Muscle layer of duodenum (tissue), 2 donors: Measurements from ENCODE around the gene POLRMT.

Experiments used
- H3K27ac ChIP-seq: one replicate; pipeline ENCODE4 v1.7.0; 2013; ENCODE audit warnings: mild to moderate bottlenecking, low read length
- H3K27me3 ChIP-seq: one replicate; pipeline ENCODE4 v1.7.0; 2013; ENCODE audit warnings: low read depth, mild to moderate bottlenecking, control low read depth, low read length
- H3K36me3 ChIP-seq, 2 donors: one replicate each; pipeline ENCODE4 v1.7.0; 2013; ENCODE audit warnings: low read length in 2 of 2, control low read depth in 1 of 2, mild to moderate bottlenecking in 1 of 2; ENCODE audit not compliant: insufficient read depth in 2 of 2, control insufficient read depth in 1 of 2
- H3K4me1 ChIP-seq, 2 donors: one replicate each; pipeline ENCODE4 v1.7.0; 2013; ENCODE audit warnings: low read length in 2 of 2, mild to moderate bottlenecking in 2 of 2, control low read depth in 1 of 2, moderate library complexity in 1 of 2; ENCODE audit not compliant: insufficient read depth in 2 of 2, control insufficient read depth in 1 of 2
- H3K4me3 ChIP-seq, 2 donors: one replicate each; pipeline ENCODE4 v1.7.0; 2013; ENCODE audit warnings: low read length in 2 of 2, low read depth in 1 of 2, mild to moderate bottlenecking in 1 of 2
- H3K9me3 ChIP-seq, 2 donors: one replicate each; pipeline ENCODE4 v1.7.0; 2013; ENCODE audit warnings: low read length in 2 of 2, control low read depth in 1 of 2, mild to moderate bottlenecking in 1 of 2; ENCODE audit not compliant: control insufficient read depth in 1 of 2
- donor health status: healthy.

The POLRMT gene

GRCh38 chr19:615619-616018 is 17.7 kb downstream of the POLRMT start:
- H3K9me3 ChIP-seq = no peaks in the 10 kb centered on the region

GRCh38 chr19:613732-614567 is 19.4 kb downstream of the POLRMT start:
- peaks cover 0 to 15% of the 10 kb centered on the region in 2 donors for H3K4me1 ChIP-seq
- H3K36me3 ChIP-seq = peaks cover 0 to 19% of the 10 kb centered on the region in 2 donors
- no peak overlapping the region for H3K27ac ChIP-seq
- H3K4me3 ChIP-seq = no peak overlapping the region
- H3K9me3 ChIP-seq = no peaks in the 10 kb centered on the region
- H3K27me3 ChIP-seq = no peaks in the 10 kb centered on the region

More at GRCh38 chr19:615619-616018, 17.7 kb downstream of the POLRMT start:
- Histone ChIP-seq H3K27ac (no peak overlapping the region), H3K4me1 (peaks cover 0 to 14% of the 10 kb centered on the region in 2 donors), H3K27me3 (no peaks in the 10 kb centered on the region), H3K4me3 (no peak overlapping the region), H3K36me3 (peaks cover 0 to 35% of the 10 kb centered on the region in 2 donors)

GRCh38 chr19:612941-613340 is 20.4 kb downstream of the POLRMT start:
- no peaks in the 10 kb centered on the region for H3K27me3 ChIP-seq
- no peaks in the 10 kb centered on the region for H3K9me3 ChIP-seq
- H3K27ac ChIP-seq = no peak overlapping the region
- peaks cover 0 to 15% of the 10 kb centered on the region in 2 donors for H3K4me1 ChIP-seq
- H3K4me3 ChIP-seq = no peak overlapping the region
- H3K36me3 ChIP-seq = peaks cover 0 to 8% of the 10 kb centered on the region in 2 donors

GRCh38 chr19:611481-611868 is 21.9 kb downstream of the POLRMT start:
- no peaks in the 10 kb centered on the region for H3K9me3 ChIP-seq
- no peak overlapping the region for H3K4me3 ChIP-seq
- H3K27me3 ChIP-seq = no peaks in the 10 kb centered on the region
- H3K36me3 ChIP-seq = no peaks in the 10 kb centered on the region
- H3K27ac ChIP-seq = no peak overlapping the region
- peaks cover 0 to 12% of the 10 kb centered on the region in 2 donors for H3K4me1 ChIP-seq

GRCh38 chr19:610801-611480 is 22.4 kb downstream of the POLRMT start:
- Histone ChIP-seq H3K4me3 (no peak overlapping the region), H3K4me1 (peaks cover 0 to 12% of the 10 kb centered on the region in 2 donors), H3K9me3 (no peaks in the 10 kb centered on the region), H3K27me3 (no peaks in the 10 kb centered on the region), H3K27ac (no peak overlapping the region), H3K36me3 (no peaks in the 10 kb centered on the region)

- Histone ChIP-seq H3K4me1 (peaks cover 0 to 8% of the 10 kb centered on the region in 2 donors), H3K36me3 (no peaks in the 10 kb centered on the region), H3K27me3 (no peaks in the 10 kb centered on the region), H3K27ac (no peak overlapping the region), H3K9me3 (no peaks in the 10 kb centered on the region), H3K4me3 (no peak overlapping the region)
These were observed 23.1 kb downstream of the POLRMT start for GRCh38 chr19:610071-610800.

- H3K36me3 ChIP-seq = no peaks in the 10 kb centered on the region
- H3K9me3 ChIP-seq = no peaks in the 10 kb centered on the region
- H3K27me3 ChIP-seq = no peaks in the 10 kb centered on the region
- H3K27ac ChIP-seq = no peak overlapping the region
- H3K4me3 ChIP-seq = no peak overlapping the region
- peaks cover 0 to 8% of the 10 kb centered on the region in 2 donors for H3K4me1 ChIP-seq
These were observed 24.4 kb downstream of the POLRMT start for GRCh38 chr19:609004-609346.

- Histone ChIP-seq H3K36me3 (no peaks in the 10 kb centered on the region), H3K9me3 (no peaks in the 10 kb centered on the region), H3K4me3 (no peak overlapping the region), H3K27me3 (no peaks in the 10 kb centered on the region), H3K27ac (no peak overlapping the region), H3K4me1 (peaks cover 0 to 8% of the 10 kb centered on the region in 2 donors)
These were observed 25.0 kb downstream of the POLRMT start for GRCh38 chr19:608155-609003.

- no peaks in the 10 kb centered on the region for H3K27me3 ChIP-seq
- no peak overlapping the region for H3K27ac ChIP-seq
These were observed 25.8 kb downstream of the POLRMT start for GRCh38 chr19:607301-608154.

More at GRCh38 chr19:607301-608154, 25.8 kb downstream of the POLRMT start:
- Histone ChIP-seq H3K4me1 (peaks cover 0 to 8% of the 10 kb centered on the region in 2 donors), H3K4me3 (no peak overlapping the region), H3K36me3 (no peaks in the 10 kb centered on the region), H3K9me3 (no peaks in the 10 kb centered on the region)
